Ammon's horn (tissue), 1 donor: ENCODE data around the gene PKD1L1.

ENCODE experiments used
- DNase-seq: peaks from one replicate; pipeline ENCODE4 v3.0.0-alpha.2; 2016; ENCODE audit warnings: low spot score

Gene PKD1L1

GRCh38 chr7:47735431-47736345 is 212.6 kb downstream of the PKD1L1 start:
- no peak for DNase-seq

DNA sequence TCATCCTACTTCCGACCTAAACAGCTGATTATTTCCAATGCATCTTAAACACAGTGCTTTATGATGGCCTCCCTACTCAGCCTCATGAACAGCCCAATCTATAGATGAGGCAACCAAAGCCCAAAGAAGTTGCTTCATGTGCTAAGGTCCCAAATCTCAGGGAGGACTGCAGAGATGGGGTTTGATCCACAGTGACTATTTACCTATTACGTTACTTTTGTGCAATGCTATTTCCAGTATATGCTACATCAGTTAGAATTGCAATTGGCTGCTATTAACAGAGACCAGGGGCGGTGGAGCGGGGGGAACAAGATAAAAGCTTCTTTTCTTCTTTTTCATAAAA is 213.3 kb downstream of the PKD1L1 start:
- no peak for DNase-seq

- DNase-seq, result no peak
These were observed 213.8 kb downstream of the PKD1L1 start for GRCh38 chr7:47734287-47734948.

DNA sequence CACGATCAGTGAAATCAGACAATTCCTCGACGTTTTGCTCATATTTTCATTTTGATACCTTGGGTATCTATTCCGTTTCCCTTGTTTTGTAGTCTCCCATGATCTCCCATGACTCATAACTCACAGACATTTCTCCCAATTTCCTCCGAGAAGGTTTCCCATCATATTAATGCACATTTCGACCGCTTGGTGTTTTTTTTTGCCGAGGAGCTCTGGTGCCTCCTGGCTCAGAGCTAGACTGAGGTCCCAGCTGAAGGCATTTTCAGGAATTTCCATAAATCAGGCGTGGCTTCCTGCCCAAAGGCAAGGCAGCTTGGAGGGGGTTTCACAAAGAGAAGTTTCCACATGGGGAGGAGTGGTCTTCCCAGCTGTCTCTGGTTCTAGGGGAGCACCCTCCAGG is 218.1 kb downstream of the PKD1L1 start:
- no peak for DNase-seq

DNA sequence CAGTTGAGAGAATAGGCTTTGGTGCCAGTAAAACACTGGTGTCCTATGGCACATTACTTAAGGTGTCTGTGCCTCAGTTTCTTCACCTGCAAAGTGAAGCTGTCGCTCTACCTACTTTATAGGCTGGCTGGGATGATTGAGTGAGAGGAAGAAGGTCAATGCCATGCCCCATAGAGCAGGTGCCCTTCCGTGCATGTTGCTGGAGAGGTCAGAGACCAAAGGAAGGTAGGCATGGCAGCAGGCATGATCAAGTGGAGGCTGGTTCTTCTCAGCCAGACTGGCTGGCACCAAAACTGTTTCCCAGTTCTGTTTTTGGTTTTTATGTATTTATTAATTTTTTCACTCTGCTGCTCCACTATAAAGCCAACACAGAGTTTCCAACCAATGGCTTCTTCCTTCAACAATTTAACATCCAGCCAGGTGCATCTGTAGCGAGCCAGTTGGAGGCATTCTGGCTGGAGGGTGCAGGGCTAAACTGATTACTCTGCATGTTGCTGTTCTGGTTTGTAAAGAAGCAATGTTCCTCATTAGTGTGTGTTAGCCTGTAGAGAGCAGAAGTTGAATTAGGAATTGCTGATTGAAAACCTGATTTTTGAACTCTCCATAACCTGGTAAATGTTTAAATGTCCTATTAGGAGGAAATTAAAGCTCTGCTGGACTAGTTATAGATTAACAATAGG is 222.1 kb downstream of the PKD1L1 start:
- DNase-seq, result no peak

- no peak for DNase-seq
These were observed 223.1 kb downstream of the PKD1L1 start for GRCh38 chr7:47725031-47725780.
